ENCODE measurements around the gene APOA5. TPM values are rescaled to one million over a fixed set of nuclear protein-coding genes. Genes with fewer than 3 reads are reported as not detected.

APOA5 gene
- total and polyA plus RNA-seq, 2 of the 4 experiments (the other 2 are of a cell fraction), result not detected

DNA sequence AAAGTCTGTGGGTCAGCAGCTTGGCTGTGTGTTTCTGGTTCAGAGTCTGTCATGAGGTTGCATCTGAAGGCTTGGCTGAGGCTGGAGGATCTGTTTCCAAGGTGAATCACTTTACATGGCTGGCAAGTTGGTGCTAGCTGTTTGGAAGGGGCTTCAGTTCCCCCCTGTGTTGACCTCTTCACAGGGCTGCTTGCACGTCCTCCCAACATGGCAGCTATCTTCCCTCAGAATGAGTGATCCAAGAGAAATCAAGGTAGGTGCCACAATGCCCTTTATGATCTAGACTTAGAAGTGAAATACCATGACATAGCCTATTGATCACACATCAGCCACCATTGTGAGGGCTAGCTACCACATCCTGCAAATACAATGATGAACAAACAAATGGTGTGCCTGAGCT lies 21.5 kb upstream of the APOA5 start:
- H2AK9ac ChIP-seq (replicated peaks; ENCODE audit: low read depth, low read length, poor library complexity), result no peak overlapping the region
- peaks cover 3% of the 10 kb centered on the region; the same call in 1 of the 2 replicates for H3K4me1 ChIP-seq (ENCODE audit: control insufficient read depth, insufficient read depth, low read length)
- peaks cover 3% of the 10 kb centered on the region for H3K9me3 ChIP-seq (ENCODE audit: control insufficient read depth, insufficient read depth, low read length)
- ChIA-PET CTCF (interaction anchor here (1.0 kb wide), 1 partner anchor 23 kb away, joined by 4 read pairs; no protein-coding TSS in a partner anchor), POLR2A (ENCODE audit: unreplicated experiment) (interaction anchor here (0.6 kb wide), 1 partner anchor 194 kb away, joined by 12 read pairs; no protein-coding TSS in a partner anchor)
- no peak overlapping the region for H2AK5ac ChIP-seq (ENCODE audit: low read depth, low read length)
- no peak overlapping the region for H4K91ac ChIP-seq (ENCODE audit: insufficient read depth, low read depth, low read length)
- no peak overlapping the region for H2BK20ac ChIP-seq (ENCODE audit: low read depth, low read length)
- intact Hi-C loops (cut with micrococcal nuclease) (no loop called here), dilution Hi-C loops (cut with HindIII; ENCODE audit: low sequenced_read_pairs, unreplicated experiment) (no loop called here), in situ Hi-C loops (cut with MboI; ENCODE audit: low sequenced_read_pairs) (no loop called here)
- H2BK120ac ChIP-seq (ENCODE audit: low read depth, low read length), result no peak overlapping the region
- H2BK15ac ChIP-seq (ENCODE audit: low read depth, low read length), result no peak overlapping the region
- H3K4ac ChIP-seq (ENCODE audit: low read depth, low read length), result no peak overlapping the region
- H4K5ac ChIP-seq (ENCODE audit: low read depth, low read length), result no peak overlapping the region
- no peak overlapping the region for H3K4me3 ChIP-seq (ENCODE audit: insufficient read depth, low read depth, low read length)
- H3K4me2 ChIP-seq (ENCODE audit: low read depth, low read length), result no peak overlapping the region
- H3K9me1 ChIP-seq (ENCODE audit: insufficient read depth, low read length), result no peaks in the 10 kb centered on the region
- no peak overlapping the region for H3K23ac ChIP-seq (ENCODE audit: low read depth, low read length)
- H4K8ac ChIP-seq (ENCODE audit: low read depth in 2 of 2, low read length in 2 of 2), result no peak overlapping the region
- no peaks in the 10 kb centered on the region for H4K20me1 ChIP-seq (ENCODE audit: insufficient read depth, low read length)
- H3K27ac ChIP-seq (ENCODE audit: insufficient read depth, low read length), result no peak overlapping the region
- no peak for TF ChIP-seq POLR2A (IDR thresholded peaks at IDR 0.05; ENCODE audit: low read depth, low read length)
- no peak for TF ChIP-seq RAD21 (IDR thresholded peaks at IDR 0.05; ENCODE audit: low read length)
- H3K27me3 ChIP-seq (ENCODE audit: control insufficient read depth, insufficient read depth, low read length), result peaks cover 4% of the 10 kb centered on the region; the same call in 1 of the 2 replicates
- H3K9ac ChIP-seq (ENCODE audit: low read depth, low read length), result no peak overlapping the region
- H3K18ac ChIP-seq (ENCODE audit: low read depth, low read length), result no peak overlapping the region
- no TSS peak for BruUV-seq (replicated peaks)
- DNase-seq (no peak), ATAC-seq (ENCODE audit: low read depth) (no peak)
- H3K36me3 ChIP-seq (ENCODE audit: control insufficient read depth, insufficient read depth, low read length), result no peaks in the 10 kb centered on the region
- H3K14ac ChIP-seq (replicated peaks; ENCODE audit: low read depth, low read length), result no peak overlapping the region
- 33% methylated on average over 1 of the region's 1 CpG; no CpG with 5 or more reads in 1 of the 2 experiments for WGBS, 2 experiments (ENCODE audit: extremely low coverage in 2 of 2, insufficient read length in 1 of 2)
- no peak overlapping the region for H3K56ac ChIP-seq (ENCODE audit: extremely low read depth, insufficient read depth, low read length)
- no peak overlapping the region for H2BK5ac ChIP-seq (ENCODE audit: low read depth, low read length, poor library complexity, severe bottlenecking)
- no peak overlapping the region for H2AFZ ChIP-seq (replicated peaks; ENCODE audit: low read length, poor library complexity)
- H3K79me1 ChIP-seq (ENCODE audit: low read depth in 1 of 2, low read length in 2 of 2), result no peaks in the 10 kb centered on the region

Measured in IMR-90 (cell line).